Measurements from ENCODE around the gene ALPL.

DNA sequence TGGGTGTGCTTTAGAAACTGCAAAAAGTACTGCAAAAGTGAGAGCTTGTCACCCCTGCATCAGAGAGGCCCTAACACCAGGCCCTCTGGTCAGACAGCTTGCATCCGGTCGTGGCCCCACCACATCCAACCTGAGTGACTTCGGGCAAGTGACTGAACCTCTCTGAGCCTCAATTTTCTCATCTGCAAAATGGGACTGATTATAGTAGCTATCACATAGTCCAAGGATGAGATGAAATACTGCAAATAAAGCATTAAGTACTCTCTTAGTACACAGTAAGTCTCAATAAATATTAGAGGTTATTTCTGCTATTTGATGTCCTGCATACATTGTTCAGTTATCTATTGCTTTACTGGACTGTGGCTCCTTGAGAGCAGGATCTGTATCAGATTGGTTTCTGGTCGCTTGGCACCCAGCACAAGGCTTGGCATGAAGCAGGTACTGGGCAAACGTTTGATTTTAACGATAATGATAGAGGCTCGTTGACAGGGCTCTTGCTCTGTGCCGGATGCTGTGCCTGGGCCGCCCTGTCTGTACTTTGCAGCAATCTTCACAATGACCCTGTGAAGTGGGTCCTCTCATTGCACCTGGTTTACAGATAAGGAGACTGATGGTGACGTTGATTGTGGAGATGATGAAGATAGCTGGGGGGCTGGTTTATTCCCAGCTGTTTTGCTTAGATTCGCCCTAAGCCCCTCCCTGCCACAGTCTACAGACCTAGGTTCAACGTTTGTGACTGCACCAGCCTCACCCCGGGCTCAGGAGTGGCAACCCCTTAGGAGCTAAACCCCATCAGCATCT lies 116.4 kb downstream of the ALPL start:
- TF ChIP-seq EZH2 (IDR thresholded peaks at IDR 0.05; ENCODE audit: low read length, unreplicated experiment): no peak
- TF ChIP-seq, protein P1, sequence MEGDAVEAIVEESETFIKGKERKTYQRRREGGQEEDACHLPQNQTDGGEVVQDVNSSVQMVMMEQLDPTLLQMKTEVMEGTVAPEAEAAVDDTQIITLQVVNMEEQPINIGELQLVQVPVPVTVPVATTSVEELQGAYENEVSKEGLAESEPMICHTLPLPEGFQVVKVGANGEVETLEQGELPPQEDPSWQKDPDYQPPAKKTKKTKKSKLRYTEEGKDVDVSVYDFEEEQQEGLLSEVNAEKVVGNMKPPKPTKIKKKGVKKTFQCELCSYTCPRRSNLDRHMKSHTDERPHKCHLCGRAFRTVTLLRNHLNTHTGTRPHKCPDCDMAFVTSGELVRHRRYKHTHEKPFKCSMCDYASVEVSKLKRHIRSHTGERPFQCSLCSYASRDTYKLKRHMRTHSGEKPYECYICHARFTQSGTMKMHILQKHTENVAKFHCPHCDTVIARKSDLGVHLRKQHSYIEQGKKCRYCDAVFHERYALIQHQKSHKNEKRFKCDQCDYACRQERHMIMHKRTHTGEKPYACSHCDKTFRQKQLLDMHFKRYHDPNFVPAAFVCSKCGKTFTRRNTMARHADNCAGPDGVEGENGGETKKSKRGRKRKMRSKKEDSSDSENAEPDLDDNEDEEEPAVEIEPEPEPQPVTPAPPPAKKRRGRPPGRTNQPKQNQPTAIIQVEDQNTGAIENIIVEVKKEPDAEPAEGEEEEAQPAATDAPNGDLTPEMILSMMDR (conservative IDR thresholded peaks at IDR 0.05; ENCODE audit: low read depth, low read length): no peak

Data from PC-3 (cell line).